Peyer's patch (tissue), 4 donors: ENCODE results near the gene DPP9. TPM values are rescaled to one million over a fixed set of nuclear protein-coding genes. Genes with fewer than 3 reads are reported as not detected.
"Not testable (repeated sequence)": the region's sequence is repeated elsewhere in the genome, so short reads cannot be mapped to it uniquely, and the experiment has no call there.

Experiments
- DNase-seq, 3 donors: peaks; one replicate each; pipeline ENCODE4 v3.0.0-alpha.2; 2017 to 2019
- H3K27ac ChIP-seq, 4 donors: fragments of 200-600 bp; sonication (generic); one replicate each; pipeline ENCODE4 v1.5.1; 2016 to 2019
- H3K27me3 ChIP-seq, 2 donors: fragments of 200-600 bp; sonication (generic); one replicate each; pipeline ENCODE4 v1.5.1; 2019
- H3K36me3 ChIP-seq, 3 donors: fragments of 200-600 bp; sonication (generic); one replicate each; pipeline ENCODE4 v1.5.1; 2016 to 2019
- H3K4me1 ChIP-seq, 4 donors: fragments of 200-600 bp; sonication (generic); one replicate each; pipeline ENCODE4 v1.5.1; 2016 to 2019
- H3K4me3 ChIP-seq, 4 donors: fragments of 200-600 bp; sonication (generic); 1 replicate in 3 of 4; 2 replicates in 1 of 4; pipeline ENCODE4 v1.5.1; 2016 to 2019; ENCODE audit warnings: mild to moderate bottlenecking in 1 of 4
- H3K9me3 ChIP-seq, 4 donors: fragments of 200-600 bp; sonication (generic); one replicate each; pipeline ENCODE4 v1.5.1; 2016 to 2019; ENCODE audit warnings: mild to moderate bottlenecking in 1 of 4
- POLR2A ChIP-seq, 2 donors: fragments of 450-650 bp; IDR thresholded peaks; one replicate each; pipeline ENCODE4 v1.5.1; 2017; ENCODE audit warnings: antibody characterized with exemption in 2 of 2, mild to moderate bottlenecking in 2 of 2, moderate library complexity in 2 of 2
- total RNA-seq, 4 donors: library from RNA; depleted of rRNA; stranded (reverse); fragments of >200 nt; gene quantifications; one replicate each; pipeline ENCODE4 v1.1.0, GENCODE V29; 2016
- TF ChIP-seq, protein P1 (sequence below), 6 experiments: fragments of 450-650 bp in 4 of 6; fragments of 200-600 bp in 2 of 6; sonication (generic) in 1 of 6; IDR thresholded peaks; one replicate each; pipeline ENCODE4 v1.5.1; 2017 to 2019; ENCODE audit warnings: antibody characterized with exemption in 6 of 6, mild to moderate bottlenecking in 3 of 6, moderate library complexity in 1 of 6

DPP9 gene
- total RNA-seq, 4 donors from 2014 or later = 102 to 279 (median 168) TPM

DNA sequence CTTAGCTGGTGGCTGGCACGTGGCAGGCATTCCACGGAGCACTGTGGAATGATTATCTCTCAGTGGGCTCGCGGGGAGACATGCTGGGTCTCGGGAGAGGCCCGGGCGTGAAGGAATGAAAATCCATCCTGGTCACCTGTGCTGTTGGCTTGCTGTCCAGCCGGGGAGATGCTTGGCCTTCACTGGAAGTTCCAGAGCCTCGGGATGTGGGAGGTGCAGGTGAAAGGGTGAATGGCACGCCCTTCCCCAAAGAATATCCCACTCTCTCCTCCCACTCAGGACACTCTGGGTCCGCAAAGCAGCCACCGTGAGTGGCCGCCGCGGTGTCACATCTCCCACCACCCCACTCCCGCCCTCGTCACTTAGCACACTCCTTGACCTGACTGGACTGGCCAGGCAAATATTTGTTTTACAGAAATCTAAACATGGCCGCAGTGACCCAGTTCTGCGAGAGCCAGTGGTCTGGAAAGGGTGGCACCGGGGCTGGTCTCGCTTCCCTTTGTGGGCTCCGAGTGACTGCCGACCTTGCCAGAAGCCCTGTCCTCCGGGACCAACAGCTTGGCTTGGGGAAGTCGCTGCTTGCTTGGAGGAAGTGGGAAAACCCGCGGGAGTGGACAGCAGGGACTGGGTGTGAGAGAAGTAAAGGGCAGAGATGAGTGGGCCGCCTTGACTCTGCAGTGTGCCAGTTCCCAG, 8.0 kb downstream of the DPP9 start:
- no peaks in the 10 kb centered on the region for H3K27me3 ChIP-seq
- H3K36me3 ChIP-seq = peaks cover 0 to 93% (median 0%) of the 10 kb centered on the region in 3 donors
- H3K4me3 ChIP-seq = no peak overlapping the region
- no peak for DNase-seq
- TF ChIP-seq POLR2A (IDR thresholded peaks at IDR 0.05) = no peak
- TF ChIP-seq, protein P1, sequence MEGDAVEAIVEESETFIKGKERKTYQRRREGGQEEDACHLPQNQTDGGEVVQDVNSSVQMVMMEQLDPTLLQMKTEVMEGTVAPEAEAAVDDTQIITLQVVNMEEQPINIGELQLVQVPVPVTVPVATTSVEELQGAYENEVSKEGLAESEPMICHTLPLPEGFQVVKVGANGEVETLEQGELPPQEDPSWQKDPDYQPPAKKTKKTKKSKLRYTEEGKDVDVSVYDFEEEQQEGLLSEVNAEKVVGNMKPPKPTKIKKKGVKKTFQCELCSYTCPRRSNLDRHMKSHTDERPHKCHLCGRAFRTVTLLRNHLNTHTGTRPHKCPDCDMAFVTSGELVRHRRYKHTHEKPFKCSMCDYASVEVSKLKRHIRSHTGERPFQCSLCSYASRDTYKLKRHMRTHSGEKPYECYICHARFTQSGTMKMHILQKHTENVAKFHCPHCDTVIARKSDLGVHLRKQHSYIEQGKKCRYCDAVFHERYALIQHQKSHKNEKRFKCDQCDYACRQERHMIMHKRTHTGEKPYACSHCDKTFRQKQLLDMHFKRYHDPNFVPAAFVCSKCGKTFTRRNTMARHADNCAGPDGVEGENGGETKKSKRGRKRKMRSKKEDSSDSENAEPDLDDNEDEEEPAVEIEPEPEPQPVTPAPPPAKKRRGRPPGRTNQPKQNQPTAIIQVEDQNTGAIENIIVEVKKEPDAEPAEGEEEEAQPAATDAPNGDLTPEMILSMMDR (IDR thresholded peaks at IDR 0.05) = no peak
- H3K27ac ChIP-seq = peak overlapping the region in 2 of 4 donors; percentile 6 to 46
- H3K9me3 ChIP-seq = no peaks in the 10 kb centered on the region
- peaks cover 0 to 18% (median 3%) of the 10 kb centered on the region in 4 donors for H3K4me1 ChIP-seq

DNA sequence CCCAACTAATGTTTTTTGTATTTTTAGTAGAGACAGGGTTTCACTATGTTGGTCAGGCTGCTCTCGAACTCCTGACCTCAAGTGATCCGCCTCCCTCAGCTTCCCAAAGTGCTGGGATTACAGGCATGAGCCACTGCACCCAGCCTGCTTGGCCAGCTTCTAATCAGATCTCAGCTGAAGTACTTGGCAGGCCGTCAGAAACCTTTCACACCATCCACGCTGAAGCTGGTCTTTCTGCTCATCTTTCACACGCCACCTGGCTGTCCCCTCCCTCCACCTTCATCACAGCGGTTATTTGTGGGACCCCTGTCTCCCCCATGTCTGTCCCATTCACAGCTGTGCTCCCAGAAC, 8.5 kb downstream of the DPP9 start:
- not testable (repeated sequence) for H3K27me3 ChIP-seq, H3K9me3 ChIP-seq, DNase-seq, H3K4me3 ChIP-seq
- Histone ChIP-seq H3K4me1 (peaks cover 0 to 15% (median 1%) of the 10 kb centered on the region in 4 donors), H3K27ac (peak overlapping the region in 2 of 4 donors; percentile 6 to 46), H3K36me3 (peaks cover 0 to 93% (median 0%) of the 10 kb centered on the region in 3 donors)

DNA sequence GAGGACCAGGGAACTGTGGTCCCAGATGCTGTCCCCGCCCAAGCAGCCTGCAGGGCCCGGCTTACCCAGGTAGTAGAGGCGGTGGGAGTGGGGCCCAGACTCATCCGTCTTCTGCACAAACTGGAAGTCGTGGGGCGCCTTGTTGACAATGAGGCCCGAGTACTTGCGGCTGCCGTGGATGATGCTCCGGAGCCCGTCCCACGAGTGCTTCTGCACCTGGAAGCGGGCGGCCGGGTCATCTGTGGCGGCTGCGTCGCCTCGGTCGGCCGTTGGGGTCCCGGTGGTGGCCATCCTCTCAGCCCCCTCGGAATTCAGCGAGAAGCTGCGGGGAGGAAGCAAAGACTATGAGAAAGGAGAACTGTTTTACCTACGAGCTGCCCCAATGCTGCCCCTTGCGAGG, 9.6 kb downstream of the DPP9 start:
- Histone ChIP-seq H3K4me1 (peaks cover 0 to 15% (median 0%) of the 10 kb centered on the region in 4 donors), H3K4me3 (no peak overlapping the region), H3K9me3 (no peaks in the 10 kb centered on the region), H3K36me3 (peaks cover 0 to 91% (median 0%) of the 10 kb centered on the region in 3 donors), H3K27ac (peak overlapping the region; percentile 38 to 86 (median 58)), H3K27me3 (no peaks in the 10 kb centered on the region)
- no peak for TF ChIP-seq POLR2A (IDR thresholded peaks at IDR 0.05)
- TF ChIP-seq, protein P1 (IDR thresholded peaks at IDR 0.05) = no peak
- no peak for DNase-seq

DNA sequence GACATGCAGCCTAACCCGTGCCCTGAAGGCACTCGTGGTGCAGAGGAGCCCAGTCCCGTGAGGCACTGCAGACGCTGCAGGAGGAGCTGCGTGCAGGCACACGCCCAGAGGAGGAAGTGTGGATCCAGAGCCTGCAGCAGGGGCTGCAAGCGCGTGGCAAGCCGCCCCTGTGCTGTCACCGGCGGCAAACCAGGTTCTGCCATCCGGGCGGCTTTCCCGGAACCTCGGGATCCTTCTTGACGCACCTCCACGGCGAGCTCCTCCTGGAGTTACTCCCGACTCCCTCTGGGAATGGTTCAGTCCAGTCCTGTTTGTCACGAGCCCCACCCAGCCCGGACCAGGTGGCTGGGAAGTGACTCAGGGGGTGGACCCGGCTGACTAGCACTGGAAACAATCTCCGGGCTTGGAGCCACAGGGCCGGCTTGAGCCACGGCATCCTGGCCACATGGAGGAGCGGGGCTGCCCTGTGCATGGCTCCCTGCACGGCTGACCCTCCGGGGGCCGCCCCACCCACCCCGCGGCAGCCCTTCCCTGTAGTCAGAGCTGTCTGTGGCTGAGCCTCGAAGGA, 10.2 kb downstream of the DPP9 start:
- peaks cover 0 to 15% (median 0%) of the 10 kb centered on the region in 4 donors for H3K4me1 ChIP-seq
- DNase-seq = peak in 2 of 3 donors; percentile 87 to 92
- peaks cover 0 to 85% (median 0%) of the 10 kb centered on the region in 3 donors for H3K36me3 ChIP-seq
- peak overlapping the region; percentile 38 to 86 (median 60) for H3K27ac ChIP-seq
- peak overlapping the region in 2 of 4 donors; percentile 22 to 23 for H3K4me3 ChIP-seq
- no peaks in the 10 kb centered on the region for H3K27me3 ChIP-seq
- no peak for TF ChIP-seq POLR2A (IDR thresholded peaks at IDR 0.05)
- TF ChIP-seq, protein P1 (IDR thresholded peaks at IDR 0.05) = no peak
- no peaks in the 10 kb centered on the region for H3K9me3 ChIP-seq

DNA sequence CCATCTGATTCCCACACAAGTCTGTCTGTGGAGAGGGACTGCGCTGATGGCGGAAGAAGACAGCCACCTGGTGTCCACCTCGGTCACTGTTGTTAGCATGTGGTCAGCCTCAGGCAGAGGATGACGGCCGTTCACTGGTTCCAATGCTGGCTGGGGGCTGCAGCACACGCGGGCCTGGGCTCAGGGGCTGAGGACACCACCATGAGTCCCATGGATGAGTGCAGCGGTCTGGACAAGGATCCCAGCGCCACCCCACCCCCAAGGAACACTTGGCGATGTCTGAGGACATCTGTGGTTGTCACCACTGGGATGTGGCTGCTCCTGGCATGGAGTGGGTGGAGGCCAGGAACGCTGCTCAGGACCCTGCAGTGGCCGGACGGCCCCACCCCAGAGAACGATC, 10.9 kb downstream of the DPP9 start:
- Histone ChIP-seq H3K27ac (peak overlapping the region; percentile 38 to 86 (median 60)), H3K4me1 (peaks cover 0 to 15% (median 0%) of the 10 kb centered on the region in 4 donors), H3K9me3 (no peaks in the 10 kb centered on the region), H3K27me3 (no peaks in the 10 kb centered on the region), H3K36me3 (peaks cover 0 to 78% (median 0%) of the 10 kb centered on the region in 3 donors), H3K4me3 (no peak overlapping the region)
- TF ChIP-seq POLR2A (IDR thresholded peaks at IDR 0.05) = no peak
- TF ChIP-seq, protein P1 (IDR thresholded peaks at IDR 0.05) = no peak
- no peak for DNase-seq

DNA sequence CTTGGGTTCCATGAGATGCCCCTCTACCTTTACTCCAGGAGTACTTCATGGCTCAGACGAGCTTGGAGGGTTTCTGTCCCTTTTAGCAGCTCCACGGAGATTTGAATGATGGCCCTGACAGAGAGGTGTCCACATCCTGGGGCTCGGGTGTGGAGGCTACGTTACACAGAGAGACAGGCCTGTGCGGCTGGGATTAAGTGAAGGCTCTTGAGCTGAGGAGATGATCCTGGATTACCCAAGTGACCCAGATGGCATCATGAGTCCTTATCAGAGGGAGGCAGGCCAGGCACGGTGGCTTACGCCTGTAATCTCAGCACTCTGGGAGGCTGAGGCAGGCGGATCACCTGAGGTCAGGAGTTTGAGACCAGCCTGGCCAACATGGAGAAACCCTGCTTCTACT, 12.4 kb downstream of the DPP9 start:
- DNase-seq = no peak
- Histone ChIP-seq H3K4me1 (peaks cover 0 to 15% (median 0%) of the 10 kb centered on the region in 4 donors), H3K4me3 (no peak overlapping the region), H3K27me3 (no peaks in the 10 kb centered on the region), H3K27ac (no peak overlapping the region), H3K9me3 (no peaks in the 10 kb centered on the region), H3K36me3 (peaks cover 0 to 73% (median 0%) of the 10 kb centered on the region in 3 donors)
- no peak for TF ChIP-seq POLR2A (IDR thresholded peaks at IDR 0.05)
- TF ChIP-seq, protein P1 (IDR thresholded peaks at IDR 0.05) = no peak
